ENCODE data around the gene TP53RK. TPM values are rescaled to one million over a fixed set of nuclear protein-coding genes. Genes with fewer than 3 reads are reported as not detected.

Gene TP53RK
- total RNA-seq: 65.8 TPM

DNA sequence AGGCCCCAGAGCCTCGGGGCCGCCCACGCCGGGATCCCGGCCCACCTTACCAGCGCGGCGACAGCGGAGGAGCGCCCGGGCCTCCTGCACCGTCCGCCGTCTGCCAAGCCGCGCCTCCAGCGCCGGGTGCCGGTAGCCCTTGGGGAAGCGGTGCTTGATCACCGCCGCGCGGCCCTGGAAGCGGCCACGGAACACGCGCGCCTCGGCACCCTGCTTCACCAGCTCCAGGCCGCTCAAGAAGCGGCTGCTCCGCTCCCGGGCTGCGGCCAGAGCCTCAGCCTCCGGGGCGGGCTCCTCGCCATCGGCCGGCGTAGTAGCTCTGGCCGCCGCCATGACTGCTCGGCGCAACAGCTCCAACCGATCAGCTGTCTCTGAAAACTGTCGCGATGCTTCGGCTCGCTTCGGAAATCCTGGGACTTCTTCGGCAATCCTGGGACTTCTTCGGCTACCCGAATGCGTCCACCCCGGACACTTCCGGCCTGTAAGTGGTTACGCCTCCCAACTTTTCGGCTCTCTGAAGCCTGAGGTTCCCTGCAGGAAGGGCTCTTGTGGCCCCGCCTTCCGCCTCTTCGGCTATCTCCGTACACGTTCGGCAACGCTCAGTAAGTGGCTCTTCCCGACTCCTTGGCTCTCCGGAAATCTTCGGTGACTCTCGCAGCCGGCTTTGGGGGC, at the start of gene TP53RK:
Gene TP53RK, minus strand, starts transcription at position 363 of the 672 bp plus-strand sequence. Its CDS starts 30 bp downstream, at position 333.
- DNase-seq: peak; percentile 94

DNA sequence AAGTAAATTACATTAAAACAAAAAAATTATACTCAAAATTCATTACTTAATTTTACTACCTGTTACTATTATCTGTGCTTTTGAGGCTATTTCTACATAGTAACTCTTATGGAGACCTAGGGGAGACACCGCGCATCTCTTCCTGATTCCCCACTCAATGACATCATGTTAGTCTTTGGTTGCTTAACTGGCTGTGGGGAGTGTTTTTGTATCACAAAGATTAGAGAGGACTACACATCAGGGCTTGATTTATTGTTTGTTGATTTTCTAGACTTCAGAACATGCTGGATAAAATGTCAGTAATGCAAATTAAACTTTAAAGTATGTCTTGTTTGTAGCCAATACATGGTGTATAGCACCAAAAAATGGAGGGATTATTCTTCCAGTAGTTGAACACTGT, 46.2 kb upstream of the TP53RK start:
- DNase-seq: no peak

DNA sequence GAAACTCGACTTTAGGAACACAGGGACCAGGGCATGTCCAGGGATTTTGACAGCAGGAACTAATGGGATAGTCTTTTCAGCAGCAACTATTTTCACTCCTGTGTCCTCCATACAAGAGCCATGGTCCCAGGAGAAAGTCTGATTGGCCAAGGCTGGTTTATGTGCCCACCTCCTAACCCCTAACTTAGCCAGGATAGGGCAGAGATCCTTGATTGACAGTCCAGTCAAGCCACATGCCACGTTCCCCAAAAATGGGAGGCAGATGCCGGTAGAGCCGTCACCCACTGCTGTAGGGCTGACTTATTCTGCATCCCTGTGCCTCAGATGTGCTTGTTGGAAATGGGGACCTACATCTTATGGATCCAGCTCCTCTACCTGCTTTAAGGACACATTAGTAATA, 42.5 kb upstream of the TP53RK start:
- no peak for DNase-seq

DNA sequence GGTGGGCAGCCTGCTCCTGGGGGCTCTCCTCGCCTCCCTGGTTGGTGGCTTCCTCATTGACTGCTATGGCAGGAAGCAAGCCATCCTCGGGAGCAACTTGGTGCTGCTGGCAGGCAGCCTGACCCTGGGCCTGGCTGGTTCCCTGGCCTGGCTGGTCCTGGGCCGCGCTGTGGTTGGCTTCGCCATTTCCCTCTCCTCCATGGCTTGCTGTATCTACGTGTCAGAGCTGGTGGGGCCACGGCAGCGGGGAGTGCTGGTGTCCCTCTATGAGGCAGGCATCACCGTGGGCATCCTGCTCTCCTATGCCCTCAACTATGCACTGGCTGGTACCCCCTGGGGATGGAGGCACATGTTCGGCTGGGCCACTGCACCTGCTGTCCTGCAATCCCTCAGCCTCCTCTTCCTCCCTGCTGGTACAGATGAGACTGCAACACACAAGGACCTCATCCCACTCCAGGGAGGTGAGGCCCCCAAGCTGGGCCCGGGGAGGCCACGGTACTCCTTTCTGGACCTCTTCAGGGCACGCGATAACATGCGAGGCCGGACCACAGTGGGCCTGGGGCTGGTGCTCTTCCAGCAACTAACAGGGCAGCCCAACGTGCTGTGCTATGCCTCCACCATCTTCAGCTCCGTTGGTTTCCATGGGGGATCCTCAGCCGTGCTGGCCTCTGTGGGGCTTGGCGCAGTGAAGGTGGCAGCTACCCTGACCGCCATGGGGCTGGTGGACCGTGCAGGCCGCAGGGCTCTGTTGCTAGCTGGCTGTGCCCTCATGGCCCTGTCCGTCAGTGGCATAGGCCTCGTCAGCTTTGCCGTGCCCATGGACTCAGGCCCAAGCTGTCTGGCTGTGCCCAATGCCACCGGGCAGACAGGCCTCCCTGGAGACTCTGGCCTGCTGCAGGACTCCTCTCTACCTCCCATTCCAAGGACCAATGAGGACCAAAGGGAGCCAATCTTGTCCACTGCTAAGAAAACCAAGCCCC, 36.2 kb upstream of the TP53RK start:
- no peak for DNase-seq

DNA sequence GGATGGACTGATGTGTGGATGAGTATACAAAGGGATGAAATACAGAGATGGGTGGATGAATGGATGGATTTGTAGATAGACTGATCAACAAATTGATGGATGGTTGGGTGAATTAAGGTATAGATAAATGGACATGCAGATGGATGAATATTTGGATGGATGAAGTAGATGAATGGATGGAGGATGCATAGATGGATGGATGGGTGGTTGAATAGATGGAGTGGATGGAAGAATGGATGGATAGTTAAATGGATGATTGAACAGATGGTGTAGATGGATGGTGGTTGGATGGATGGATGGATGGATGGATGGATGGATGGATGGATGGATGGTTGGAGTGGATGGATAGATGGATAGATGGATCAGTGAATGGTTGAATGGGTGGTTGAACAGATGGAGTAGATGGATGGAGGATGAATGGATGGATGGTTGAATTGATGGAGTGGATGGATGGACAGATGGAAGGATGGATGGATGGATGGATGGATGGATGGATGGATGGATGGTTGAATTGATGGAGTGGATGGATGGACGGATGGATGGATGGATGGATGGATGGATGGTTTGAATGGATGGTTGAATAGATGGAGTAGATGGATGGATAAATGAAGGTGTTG, 35.2 kb upstream of the TP53RK start:
- no peak for DNase-seq

DNA sequence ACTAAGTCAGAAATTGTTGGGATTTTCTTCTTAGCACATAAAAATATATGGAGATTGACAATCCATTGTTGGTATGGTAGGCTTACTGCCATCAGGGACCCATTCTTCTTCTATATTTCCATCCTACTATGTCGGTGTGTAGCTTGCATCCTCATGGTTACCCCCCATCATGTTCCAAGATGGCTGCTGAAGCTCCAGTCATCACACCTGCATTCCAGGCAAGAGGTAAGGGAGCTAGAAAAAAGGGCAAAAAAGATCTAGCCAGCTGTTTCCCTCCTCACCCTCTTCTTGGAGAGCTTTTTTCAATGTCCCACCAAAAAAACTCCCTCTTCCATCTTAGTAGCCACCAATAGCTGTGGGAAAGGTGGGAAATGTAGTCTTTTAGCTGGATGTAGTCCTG, 33.8 kb upstream of the TP53RK start:
- no peak for DNase-seq

DNA sequence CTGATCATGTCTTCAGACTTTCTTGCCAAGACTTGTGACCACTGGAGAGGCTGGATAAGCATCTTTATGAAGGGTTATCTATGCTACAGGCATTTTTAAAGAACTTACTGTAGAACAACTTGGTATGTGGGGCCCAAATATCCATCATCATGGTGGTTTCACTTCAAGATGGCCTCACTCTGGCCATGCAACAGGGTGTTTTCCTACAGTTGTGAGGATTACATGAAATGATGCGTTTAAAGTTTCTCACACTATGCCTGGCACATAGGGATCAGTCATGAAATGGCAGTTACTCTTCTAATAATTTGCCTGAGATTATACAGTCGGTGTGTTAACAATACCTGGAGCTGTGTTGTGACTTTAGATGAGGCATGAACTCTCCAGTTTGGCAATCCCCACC, 33.2 kb upstream of the TP53RK start:
- no peak for DNase-seq

DNA sequence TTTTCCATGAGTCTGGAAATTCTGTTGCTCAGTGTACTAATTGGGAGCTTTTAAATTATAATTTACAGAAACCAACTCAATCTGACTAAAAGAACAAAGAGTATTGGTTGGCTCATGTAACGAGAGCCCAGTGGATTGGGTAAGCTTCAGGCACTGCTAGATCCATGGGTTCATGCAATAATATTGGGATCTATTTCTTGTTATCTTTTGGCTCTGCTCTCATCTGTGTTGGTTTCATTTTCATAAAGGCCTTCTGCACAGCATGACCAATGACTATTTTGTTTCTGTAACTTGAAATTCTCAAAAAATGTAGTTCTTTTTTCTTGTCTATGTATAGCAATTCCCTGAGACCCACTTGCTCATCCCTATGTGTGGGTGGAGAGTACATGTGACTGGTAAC, 32.2 kb upstream of the TP53RK start:
- no peak for DNase-seq

DNA sequence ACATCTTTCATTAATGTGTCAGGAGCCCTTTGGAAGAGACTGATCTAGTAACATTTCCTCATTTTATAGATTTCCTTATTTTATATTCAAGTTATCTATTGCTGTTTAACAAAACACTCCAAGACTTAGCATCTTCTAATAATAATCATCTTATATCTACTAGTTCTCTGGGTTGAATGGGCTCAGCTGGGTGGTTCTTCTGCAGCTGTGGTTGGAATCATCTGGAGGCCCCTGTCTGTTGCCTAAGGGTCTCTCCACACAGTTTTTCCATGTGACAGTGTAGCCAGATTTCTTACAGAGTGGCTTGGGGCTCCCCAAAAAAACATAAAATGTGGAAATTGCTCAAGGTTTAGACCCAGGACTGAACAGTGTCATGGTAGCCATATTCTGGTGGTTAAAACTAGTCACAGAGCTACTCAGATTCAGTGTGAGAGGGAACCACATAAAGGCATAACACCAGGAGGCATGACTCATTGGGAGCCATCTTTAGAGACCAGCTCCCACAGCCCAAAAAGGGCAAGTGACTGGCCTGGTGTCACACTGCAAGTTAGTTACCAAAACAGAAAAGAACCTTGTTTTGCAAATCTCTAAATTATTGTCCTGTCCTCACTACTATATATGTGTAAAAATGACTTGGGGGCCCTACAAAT, 31.7 kb upstream of the TP53RK start:
- no peak for DNase-seq

DNA sequence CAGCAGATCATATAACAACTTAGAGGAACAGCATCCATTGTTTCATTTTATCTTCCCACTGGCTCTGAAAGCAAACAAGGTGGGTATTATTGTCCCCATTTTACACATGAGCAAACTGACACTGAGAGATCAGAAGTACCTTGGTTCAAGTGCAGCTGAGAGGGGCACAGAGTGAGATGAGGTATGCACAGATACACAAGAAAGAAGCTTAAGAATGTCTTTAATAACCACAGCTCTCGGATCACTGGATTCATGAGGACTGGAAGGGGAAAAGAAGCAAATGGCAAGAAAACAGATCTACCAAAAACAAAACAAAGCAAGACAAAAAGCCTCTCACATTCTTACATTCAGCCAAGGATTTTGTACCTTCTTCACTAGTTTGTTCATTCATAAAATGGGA, 30.8 kb upstream of the TP53RK start:
- DNase-seq: no peak

DNA sequence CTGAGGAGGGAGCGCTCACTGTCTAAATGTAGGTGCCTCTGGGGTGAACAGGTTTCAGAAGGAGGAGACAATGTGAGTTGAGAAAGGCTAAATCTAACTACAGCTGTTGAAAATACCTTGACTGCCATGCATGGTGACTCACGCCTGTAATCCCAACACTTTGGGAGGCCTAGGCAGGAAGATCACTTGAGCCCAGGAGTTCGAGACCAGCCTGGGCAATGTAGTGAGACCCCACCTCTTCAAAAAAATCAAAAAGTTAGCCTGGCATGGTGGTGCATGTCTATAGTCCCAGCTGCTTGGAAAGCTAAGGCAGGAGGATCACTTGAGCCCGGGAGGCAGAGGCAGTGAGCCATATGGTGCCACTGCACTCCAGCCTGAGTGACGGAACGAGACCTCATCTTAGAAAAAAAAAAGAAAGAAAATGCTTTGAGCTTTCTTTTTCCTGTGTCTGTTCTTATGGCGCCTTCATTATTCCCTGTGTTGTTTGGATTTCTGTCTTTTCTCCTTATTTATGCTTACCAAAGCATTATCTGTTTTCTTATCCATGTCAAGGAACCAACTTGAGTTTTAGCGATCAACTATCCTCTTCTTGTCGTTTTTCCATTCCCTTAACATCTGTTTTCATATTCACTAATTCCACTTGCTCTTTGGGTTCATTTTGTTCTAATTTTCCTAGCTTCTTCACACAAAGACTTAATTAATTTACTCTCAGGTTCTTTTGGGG, 28.7 kb upstream of the TP53RK start:
- DNase-seq: no peak

DNA sequence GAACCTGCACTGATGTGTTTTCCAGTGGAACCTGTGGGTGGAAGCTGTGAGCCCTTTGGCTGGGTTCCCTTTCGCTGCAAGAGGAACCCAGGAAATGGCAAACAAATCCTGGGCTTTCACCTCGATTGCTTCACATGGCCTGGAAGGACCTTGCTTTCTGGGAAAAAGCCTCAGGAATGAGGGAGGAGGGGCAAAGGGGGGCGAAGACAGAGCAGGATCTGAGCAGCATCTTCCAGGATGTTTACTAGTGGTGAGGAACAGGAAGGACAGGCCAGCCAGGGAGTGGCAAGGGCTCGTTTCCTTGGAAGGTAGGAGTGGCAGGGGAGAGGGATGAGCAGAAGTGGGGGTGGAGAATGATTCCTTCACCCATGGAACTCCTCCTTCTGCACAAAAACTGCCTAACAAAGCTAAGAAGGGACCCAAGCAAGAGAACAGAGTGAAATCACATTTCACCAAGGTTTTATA, 26.1 kb upstream of the TP53RK start:
- DNase-seq: no peak

DNA sequence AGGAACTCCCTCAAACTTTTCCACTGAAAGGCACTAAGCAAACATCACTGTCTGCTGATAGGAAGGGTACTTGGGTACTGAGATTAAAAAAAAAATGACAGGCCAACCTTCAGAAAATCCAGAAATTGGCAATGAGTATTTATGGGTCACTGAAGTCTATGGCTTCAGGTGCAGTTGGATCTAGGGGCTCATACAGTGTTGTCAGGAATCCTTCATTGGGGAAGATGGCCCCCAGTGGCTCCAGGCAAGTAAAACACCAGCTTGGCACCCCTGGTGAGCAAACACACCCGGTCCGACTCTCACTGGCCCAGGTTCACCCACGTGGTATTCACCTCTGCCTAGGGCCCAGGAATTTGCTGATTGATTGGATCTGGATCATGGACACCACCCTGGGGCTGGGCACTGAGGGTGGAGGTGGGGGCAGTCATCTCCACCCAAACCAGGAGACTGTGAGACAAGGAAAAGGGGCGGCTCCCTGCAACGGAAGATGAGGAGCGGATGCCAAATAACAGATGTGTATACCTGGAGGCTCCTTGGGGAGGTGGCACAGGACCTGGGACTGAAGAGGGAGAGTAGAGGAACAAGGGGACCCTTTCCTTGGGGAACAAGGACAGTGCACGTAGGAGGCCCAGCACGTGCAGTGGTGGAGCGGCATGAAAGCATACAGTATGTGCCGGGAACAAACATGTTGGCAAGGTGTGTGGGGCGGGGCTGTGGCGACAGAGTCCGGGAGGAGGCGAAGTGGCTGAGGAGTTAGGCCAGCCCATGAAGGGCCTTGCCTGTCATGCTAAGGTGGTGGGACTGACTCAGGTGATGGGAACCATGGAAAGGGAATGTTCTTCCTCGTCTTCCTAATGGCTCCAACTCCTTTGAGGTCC, 25.0 kb upstream of the TP53RK start:
- DNase-seq: no peak

DNA sequence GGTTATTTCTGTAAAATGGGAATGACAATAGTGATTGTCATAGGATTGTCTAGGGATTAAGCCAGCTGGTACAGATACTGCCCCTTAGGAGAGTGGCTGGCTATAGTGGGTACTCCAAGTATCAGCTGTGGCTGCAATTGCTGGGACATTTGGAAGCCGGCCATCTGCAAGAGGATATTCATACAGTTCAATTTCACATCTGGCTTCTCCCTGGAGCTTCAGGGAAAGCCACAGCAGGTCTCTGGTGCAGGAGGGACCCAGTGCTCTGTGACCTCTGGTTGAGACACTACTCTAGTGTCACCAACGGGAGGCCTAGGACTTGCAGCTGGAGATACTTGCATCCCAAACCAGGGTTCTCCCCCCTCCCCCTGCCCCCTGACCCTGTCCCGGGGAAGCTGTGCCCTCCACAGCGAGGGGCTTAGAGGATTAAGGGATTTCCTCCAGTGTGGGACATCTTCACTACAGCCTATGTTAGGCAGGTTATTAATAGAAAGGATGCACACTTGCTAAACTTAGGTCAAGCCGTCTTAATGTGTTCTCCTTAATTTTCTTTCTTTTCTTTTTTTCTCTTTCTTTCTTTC, 22.9 kb upstream of the TP53RK start:
- no peak for DNase-seq

DNA sequence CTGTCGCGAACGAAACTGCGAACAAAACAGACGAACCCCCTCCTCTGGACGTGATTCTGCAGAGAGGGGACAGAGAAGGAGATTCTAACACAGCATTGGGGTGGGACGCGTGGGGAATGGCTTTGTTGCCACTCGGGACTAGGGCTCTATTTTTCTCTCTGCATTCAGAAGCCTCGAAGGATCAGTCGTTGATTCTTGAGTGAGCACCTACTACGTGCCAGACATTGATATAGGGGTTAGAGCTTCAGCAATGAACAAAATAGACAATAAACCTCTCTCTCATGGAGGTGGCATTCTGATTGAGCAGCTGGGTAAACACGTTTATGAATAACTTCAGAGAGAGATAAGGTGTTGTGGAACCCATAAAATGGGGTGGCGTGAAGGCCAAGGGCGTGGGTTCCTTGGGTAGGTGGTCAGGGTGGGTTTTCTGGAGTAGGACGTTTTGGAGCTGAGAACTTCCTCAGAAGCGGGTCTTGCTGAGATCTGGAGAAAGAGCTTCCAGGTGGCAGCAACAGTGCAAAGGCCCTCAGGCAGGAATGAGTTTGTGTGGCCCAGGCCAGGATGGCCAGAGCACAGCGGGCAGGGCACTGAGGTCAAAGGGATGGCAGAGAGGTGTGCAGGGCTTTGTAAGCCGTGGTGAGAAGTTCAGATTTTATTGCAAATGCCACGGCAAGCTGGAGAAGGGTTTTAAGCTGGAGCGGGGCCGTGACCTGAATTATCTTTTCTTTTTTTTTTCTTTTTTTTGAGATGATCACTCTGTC, 21.1 kb upstream of the TP53RK start:
- no peak for DNase-seq

DNA sequence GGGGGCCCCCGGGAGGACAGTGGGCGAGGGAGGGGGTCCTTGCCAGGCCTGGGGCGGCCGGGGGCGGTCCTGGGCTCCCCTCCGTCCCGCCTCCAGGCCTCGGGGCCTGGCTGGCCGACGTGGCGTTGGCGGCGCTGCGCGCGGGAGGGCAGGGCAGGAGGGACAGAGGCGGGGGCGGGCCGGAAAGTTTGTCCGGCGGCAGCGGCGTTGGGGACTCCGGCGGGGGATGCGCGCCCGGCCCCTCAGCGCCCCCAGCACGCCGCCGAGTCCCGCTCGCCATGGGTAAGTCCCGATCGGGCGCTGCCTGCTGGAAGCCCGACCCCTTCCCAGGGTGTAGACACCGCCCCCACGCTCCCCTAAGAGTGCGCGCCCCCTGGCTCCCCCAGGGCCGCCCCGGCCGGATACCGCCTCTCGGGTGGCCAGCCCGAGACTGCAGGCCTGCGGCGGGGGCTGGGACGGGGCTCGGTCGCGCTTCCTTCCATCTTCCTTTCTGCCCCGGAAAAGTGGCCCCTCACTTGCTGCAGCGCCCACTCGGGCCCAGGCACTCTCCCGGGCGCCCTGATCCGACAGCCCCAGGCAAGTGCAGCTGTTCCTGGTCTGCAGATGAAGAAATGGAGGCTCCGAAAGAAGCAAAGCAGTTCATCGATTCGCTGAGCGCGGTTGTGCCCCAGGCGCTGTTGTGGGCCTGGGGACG, 20.4 kb upstream of the TP53RK start, which contains the start of gene SLC2A10:
Gene SLC2A10, plus strand, starts transcription at position 191 of the 694 bp plus-strand sequence. Its CDS starts 88 bp downstream, at position 279.
- no peak for DNase-seq

DNA sequence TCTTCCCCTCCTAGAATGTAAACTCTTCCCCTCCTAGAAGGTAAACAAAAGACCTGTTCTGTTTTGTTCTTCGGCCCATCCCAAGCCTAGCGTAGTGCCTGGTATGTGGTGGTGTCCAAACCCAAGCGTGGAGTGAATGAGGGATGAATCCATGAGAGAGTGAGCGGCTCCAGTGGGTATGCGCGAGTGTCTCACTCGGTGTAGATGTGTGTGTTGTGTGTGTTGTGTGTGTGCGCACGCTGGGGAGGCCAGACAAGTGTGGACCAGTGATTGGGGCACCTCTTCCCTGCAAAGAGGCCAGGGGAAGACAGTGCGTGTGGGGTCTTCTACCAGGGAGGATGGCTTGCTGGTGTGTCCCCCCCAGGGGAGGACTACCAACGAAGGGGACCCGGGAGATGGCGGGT, 19.8 kb upstream of the TP53RK start:
- DNase-seq: no peak

DNA sequence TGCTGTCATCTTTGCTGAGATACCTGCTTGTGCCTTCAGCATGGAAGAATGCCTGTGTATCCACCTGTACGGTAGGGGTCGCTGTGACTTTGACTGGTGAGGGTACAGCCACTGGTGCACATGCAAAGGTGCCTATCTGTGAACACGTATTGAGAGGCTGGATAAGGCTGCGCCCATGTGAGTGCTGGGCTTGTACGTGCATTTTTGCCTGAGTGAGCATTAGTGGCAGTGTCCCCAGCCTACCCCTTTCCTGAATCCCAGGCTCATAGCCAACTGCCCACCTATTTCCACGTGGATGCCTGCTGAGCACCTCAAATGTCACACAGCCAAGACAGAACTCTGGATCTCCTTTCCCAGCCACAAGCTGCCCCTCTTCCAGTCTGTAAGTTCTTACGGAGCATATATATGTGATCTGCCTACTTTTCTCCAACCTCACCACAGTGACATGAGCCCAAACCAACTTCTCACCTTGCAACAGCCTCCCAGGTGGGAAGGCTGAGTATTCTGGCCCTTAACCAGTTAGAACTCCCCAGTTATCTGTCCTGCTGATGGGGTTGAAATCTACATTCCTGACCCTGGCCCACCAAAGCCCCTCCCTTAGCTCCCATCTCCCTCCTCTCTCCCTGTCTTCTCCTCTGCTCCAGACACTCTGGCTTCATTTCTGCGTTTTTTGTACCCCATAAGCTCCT, 19.1 kb upstream of the TP53RK start:
- no peak for DNase-seq

Data from occipital lobe (tissue), 2 donors.